Dermis microvascular lymphatic vessel endothelial cell (primary cell): ENCODE results near the gene BRAT1. TPM values are rescaled to one million over a fixed set of nuclear protein-coding genes. Genes with fewer than 3 reads are reported as not detected.
A peak's percentile ranks its signal among the peaks of the same experiment; 100 is the strongest.

ENCODE experiments used
- DNase-seq, 2 donors: peaks; one replicate each; pipeline versions ENCODE4 v3.0.0 to v3.0.0-alpha.2; 2010; ENCODE audit warnings: low read depth in 2 of 2
- total RNA-seq: library from RNA; depleted of rRNA; stranded (reverse); fragments of >200 nt; gene quantifications from 2 replicates; pipeline ENCODE4 v1.2.1, GENCODE V29; 2014

Gene BRAT1
- total RNA-seq, 1 donor from 2014 or later: 17.7 TPM

- DNase-seq: no peak
Observed at GRCh38 chr7:2585446-2585845, 30.1 kb upstream of the BRAT1 start.

- DNase-seq: no peak
Observed at GRCh38 chr7:2583798-2584580, 28.7 kb upstream of the BRAT1 start.

GRCh38 chr7:2582006-2582735 lies 26.8 kb upstream of the BRAT1 start:
- DNase-seq: no peak

GRCh38 chr7:2580636-2581035 lies 25.3 kb upstream of the BRAT1 start:
- DNase-seq: no peak

GRCh38 chr7:2577914-2578680 lies 22.8 kb upstream of the BRAT1 start:
- DNase-seq: no peak

- DNase-seq: no peak
Observed at GRCh38 chr7:2576742-2577491, 21.6 kb upstream of the BRAT1 start.

GRCh38 chr7:2575733-2576340 lies 20.5 kb upstream of the BRAT1 start:
- DNase-seq: no peak

- DNase-seq: no peak
Observed at GRCh38 chr7:2575046-2575732, 19.9 kb upstream of the BRAT1 start.

GRCh38 chr7:2573761-2574160 lies 18.4 kb upstream of the BRAT1 start:
- DNase-seq: no peak

- DNase-seq: peak in 1 of 2 donors; percentile 49
Observed at GRCh38 chr7:2572101-2572842, 16.9 kb upstream of the BRAT1 start.

- DNase-seq: no peak
Observed at GRCh38 chr7:2571409-2571808, 16.1 kb upstream of the BRAT1 start.

GRCh38 chr7:2570021-2570420 lies 14.7 kb upstream of the BRAT1 start:
- peak; percentile 25 to 47 for DNase-seq

GRCh38 chr7:2569421-2569820 lies 14.1 kb upstream of the BRAT1 start:
- no peak for DNase-seq

GRCh38 chr7:2568521-2569223 lies 13.3 kb upstream of the BRAT1 start:
- DNase-seq: no peak

- peak; percentile 38 to 45 for DNase-seq
Observed at GRCh38 chr7:2567679-2568278, 12.5 kb upstream of the BRAT1 start.

- DNase-seq: no peak
Observed at GRCh38 chr7:2566890-2567678, 11.8 kb upstream of the BRAT1 start.

- DNase-seq: no peak
Observed at GRCh38 chr7:2566348-2566889, 11.1 kb upstream of the BRAT1 start.
